Endodermal cell (in vitro differentiated cells): ENCODE data around the gene NIPBL. TPM values are rescaled to one million over a fixed set of nuclear protein-coding genes. Genes with fewer than 3 reads are reported as not detected.

ENCODE experiments used
- DNase-seq: peaks from one replicate; pipeline ENCODE4 v3.0.0-alpha.2; 2017
- H3K27ac ChIP-seq: 2 replicates; pipeline ENCODE4 v1.5.1; 2013; ENCODE audit warnings: mild to moderate bottlenecking, low read depth, low read length, moderate library complexity
- H3K27me3 ChIP-seq: 2 replicates; pipeline ENCODE4 v1.6.1; 2013; ENCODE audit warnings: mild to moderate bottlenecking, low read length, moderate library complexity; ENCODE audit not compliant: insufficient read depth, control insufficient read depth, poor library complexity, severe bottlenecking
- H3K36me3 ChIP-seq: 2 replicates; pipeline ENCODE4 v1.7.0; 2013; ENCODE audit warnings: mild to moderate bottlenecking, low read length, moderate library complexity; ENCODE audit not compliant: control insufficient read depth, insufficient read depth
- H3K4me1 ChIP-seq: one replicate; pipeline ENCODE4 v1.7.0; 2013; ENCODE audit warnings: low read length; ENCODE audit not compliant: control insufficient read depth, insufficient read depth
- H3K4me3 ChIP-seq: 2 replicates; pipeline ENCODE4 v1.5.1; 2013; ENCODE audit warnings: mild to moderate bottlenecking, low read length, moderate library complexity
- H3K9ac ChIP-seq: 2 replicates; pipeline ENCODE4 v1.6.1; 2013; ENCODE audit warnings: mild to moderate bottlenecking, low read length, moderate library complexity; ENCODE audit not compliant: poor library complexity, severe bottlenecking; ENCODE audit errors: extremely low read depth
- H3K9me3 ChIP-seq: 2 replicates; pipeline ENCODE4 v1.6.1; 2013; ENCODE audit warnings: mild to moderate bottlenecking, low read length, moderate library complexity; ENCODE audit not compliant: control insufficient read depth
- H3K27ac Mint-ChIP-seq: 2 replicates; pipeline ENCODE4 v1.8.0; 2020; ENCODE audit warnings: mixed read lengths
- H3K27me3 Mint-ChIP-seq: 2 replicates; pipeline ENCODE4 v1.8.0; 2021; ENCODE audit warnings: mild to moderate bottlenecking, mixed read lengths; ENCODE audit not compliant: insufficient read depth
- H3K36me3 Mint-ChIP-seq: 2 replicates; pipeline ENCODE4 v1.8.0; 2020; ENCODE audit warnings: low read depth, mixed read lengths
- H3K4me1 Mint-ChIP-seq: 2 replicates; pipeline ENCODE4 v1.8.0; 2020; ENCODE audit warnings: mixed read lengths
- H3K4me3 Mint-ChIP-seq: 2 replicates; pipeline ENCODE4 v1.8.0; 2020; ENCODE audit warnings: mild to moderate bottlenecking, moderate library complexity, mixed read lengths
- H3K9me3 Mint-ChIP-seq: 2 replicates; pipeline ENCODE4 v1.8.0; 2020; ENCODE audit warnings: mild to moderate bottlenecking, mixed read lengths
- WGBS, 2 experiments: methylation state at CpG; one replicate each; pipeline versions ENCODE4 v1.1.5 to v1.1.7; 2013; ENCODE audit warnings: missing lambda C conversion rate in 2 of 2, mixed read lengths in 1 of 2; ENCODE audit not compliant: insufficient coverage in 1 of 2, insufficient read length in 1 of 2; 5-methylcytosine and 5-hydroxymethylcytosine counted together
- total RNA-seq, 2 donors: library from RNA; stranded (reverse); fragmentation: NEBNext Ultra II Directional in 1 of 2; extraction: Animal tissue kit (Norgen Biotek cat#: 25700) in 1 of 2; gene quantifications; 2 replicates in 1 of 2; 3 replicates in 1 of 2; pipeline ENCODE4 v1.2.1, GENCODE V29; 2021
- TF ChIP-seq, protein P1 (sequence below): fragments of 200-600 bp; sonication (generic); conservative IDR thresholded peaks from 2 replicates; pipeline ENCODE4 v1.5.0; 2021; ENCODE audit warnings: antibody characterized with exemption, mild to moderate bottlenecking

Gene NIPBL
- total RNA-seq, 2 donors from 2014 or later, result 63.3 to 65.8 TPM

DNA sequence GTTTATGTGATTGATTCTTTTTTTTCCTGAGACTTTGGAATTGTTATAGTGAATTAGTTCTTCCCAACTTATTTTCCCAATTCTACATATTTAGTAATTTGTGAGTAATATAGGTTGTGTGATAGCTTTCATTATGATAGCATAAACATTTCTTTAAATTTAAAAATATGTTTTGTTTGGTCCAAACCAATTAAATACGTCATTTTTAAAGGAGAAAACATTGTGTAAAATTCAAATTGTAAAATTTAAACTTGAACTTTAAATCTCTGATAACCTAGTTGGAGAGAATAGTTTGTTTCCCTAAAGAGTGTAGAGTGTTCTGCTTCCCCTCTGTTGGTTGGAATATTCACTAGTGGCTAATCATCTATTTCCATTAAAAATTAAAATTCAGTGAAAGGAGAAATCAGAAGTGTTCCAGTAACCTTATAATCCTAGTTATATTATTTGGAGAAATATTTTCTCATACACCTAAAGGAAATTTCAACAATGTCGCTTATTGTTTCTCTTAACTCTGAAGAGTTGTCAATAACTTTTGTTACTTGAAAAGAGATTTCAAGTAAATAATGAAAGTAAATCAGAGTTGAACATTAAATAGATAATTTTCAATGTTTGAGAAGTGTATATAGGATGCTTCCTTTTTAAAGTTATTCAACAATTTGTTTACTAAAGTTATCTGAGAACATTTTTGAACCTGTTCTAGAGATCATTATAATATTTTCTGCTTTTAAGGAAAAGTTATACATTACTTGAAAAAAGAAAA lies 2.9 kb downstream of the NIPBL start:
- Histone ChIP-seq H3K4me3 (peak overlapping the region; percentile 95), H3K27me3 (no peaks in the 10 kb centered on the region), H3K9ac (peak overlapping the region; percentile 91), H3K4me1 (peaks cover 2% of the 10 kb centered on the region), H3K9me3 (no peaks in the 10 kb centered on the region), H3K36me3 (peaks cover 4% of the 10 kb centered on the region), H3K27ac (peak overlapping the region; percentile 1)
- H3K4me3 Mint-ChIP-seq, result peak overlapping the region; percentile 82
- DNase-seq, result no peak
- TF ChIP-seq, protein P1, sequence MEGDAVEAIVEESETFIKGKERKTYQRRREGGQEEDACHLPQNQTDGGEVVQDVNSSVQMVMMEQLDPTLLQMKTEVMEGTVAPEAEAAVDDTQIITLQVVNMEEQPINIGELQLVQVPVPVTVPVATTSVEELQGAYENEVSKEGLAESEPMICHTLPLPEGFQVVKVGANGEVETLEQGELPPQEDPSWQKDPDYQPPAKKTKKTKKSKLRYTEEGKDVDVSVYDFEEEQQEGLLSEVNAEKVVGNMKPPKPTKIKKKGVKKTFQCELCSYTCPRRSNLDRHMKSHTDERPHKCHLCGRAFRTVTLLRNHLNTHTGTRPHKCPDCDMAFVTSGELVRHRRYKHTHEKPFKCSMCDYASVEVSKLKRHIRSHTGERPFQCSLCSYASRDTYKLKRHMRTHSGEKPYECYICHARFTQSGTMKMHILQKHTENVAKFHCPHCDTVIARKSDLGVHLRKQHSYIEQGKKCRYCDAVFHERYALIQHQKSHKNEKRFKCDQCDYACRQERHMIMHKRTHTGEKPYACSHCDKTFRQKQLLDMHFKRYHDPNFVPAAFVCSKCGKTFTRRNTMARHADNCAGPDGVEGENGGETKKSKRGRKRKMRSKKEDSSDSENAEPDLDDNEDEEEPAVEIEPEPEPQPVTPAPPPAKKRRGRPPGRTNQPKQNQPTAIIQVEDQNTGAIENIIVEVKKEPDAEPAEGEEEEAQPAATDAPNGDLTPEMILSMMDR, result no peak
- H3K27ac Mint-ChIP-seq, result no peak overlapping the region
- peaks cover 26% of the 10 kb centered on the region for H3K4me1 Mint-ChIP-seq
- no peaks in the 10 kb centered on the region for H3K27me3 Mint-ChIP-seq
- no peaks in the 10 kb centered on the region for H3K9me3 Mint-ChIP-seq
- no peaks in the 10 kb centered on the region for H3K36me3 Mint-ChIP-seq
- 65% methylated on average over 2 of the region's 2 CpGs; no CpG with 5 or more reads in 1 of the 2 experiments for WGBS, 2 experiments

DNA sequence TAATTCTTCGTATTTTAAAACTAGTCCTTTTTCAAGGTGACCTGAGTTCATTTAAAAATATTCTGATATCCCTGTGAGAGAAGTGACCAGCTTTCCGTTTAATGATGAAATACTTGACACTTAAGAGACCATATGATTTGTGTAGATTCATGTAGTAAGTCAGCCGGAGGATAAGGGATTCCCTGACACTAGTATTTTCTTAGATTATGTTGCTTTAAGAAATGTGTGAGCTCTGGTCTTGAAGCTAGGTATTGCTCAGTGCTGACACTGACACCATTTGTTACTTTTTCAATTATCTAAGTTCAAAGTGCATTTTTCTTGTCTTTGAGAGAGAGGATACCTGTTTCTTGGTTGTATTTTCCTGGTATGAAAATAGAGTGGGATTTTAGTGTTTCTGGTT lies 4.2 kb downstream of the NIPBL start:
- Histone ChIP-seq H3K9ac (no peak overlapping the region), H3K9me3 (no peaks in the 10 kb centered on the region), H3K4me3 (peak overlapping the region; percentile 95), H3K4me1 (peaks cover 4% of the 10 kb centered on the region), H3K27me3 (no peaks in the 10 kb centered on the region), H3K36me3 (peaks cover 11% of the 10 kb centered on the region), H3K27ac (no peak overlapping the region)
- Mint-ChIP-seq H3K27me3 (no peaks in the 10 kb centered on the region), H3K36me3 (peaks cover 8% of the 10 kb centered on the region), H3K4me3 (no peak overlapping the region), H3K27ac (peak overlapping the region; percentile 9), H3K9me3 (no peaks in the 10 kb centered on the region), H3K4me1 (peaks cover 22% of the 10 kb centered on the region)
- no peak for DNase-seq
- TF ChIP-seq, protein P1, result no peak
- WGBS, 2 experiments, result 65 to 83% methylated on average over 2 to 3 of the region's 3 CpGs

DNA sequence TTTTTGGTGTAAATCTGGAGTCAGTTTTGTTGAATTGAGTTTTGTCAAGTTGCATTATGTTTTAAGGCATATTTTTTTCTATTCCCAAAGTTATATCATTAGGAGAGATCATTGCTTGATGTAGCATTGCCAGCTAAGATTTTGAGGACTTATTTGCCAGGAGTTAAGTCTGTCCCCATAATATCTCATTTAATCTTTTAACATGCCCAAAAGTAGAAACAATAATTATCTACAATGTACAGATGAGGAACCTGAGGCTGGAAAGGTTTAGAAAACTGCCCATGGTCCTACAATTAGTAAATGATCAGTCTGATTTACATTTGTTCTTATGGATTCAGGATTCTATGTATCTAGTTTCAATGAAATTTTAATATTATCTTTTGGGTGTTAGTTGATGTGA lies 4.7 kb downstream of the NIPBL start:
- Mint-ChIP-seq H3K27me3 (no peaks in the 10 kb centered on the region), H3K4me1 (peaks cover 22% of the 10 kb centered on the region), H3K36me3 (peaks cover 11% of the 10 kb centered on the region), H3K9me3 (no peaks in the 10 kb centered on the region), H3K27ac (no peak overlapping the region), H3K4me3 (no peak overlapping the region)
- Histone ChIP-seq H3K9me3 (no peaks in the 10 kb centered on the region), H3K27ac (no peak overlapping the region), H3K36me3 (peaks cover 14% of the 10 kb centered on the region), H3K4me1 (peaks cover 4% of the 10 kb centered on the region), H3K27me3 (no peaks in the 10 kb centered on the region), H3K4me3 (peak overlapping the region; percentile 95), H3K9ac (no peak overlapping the region)
- TF ChIP-seq, protein P1, result no peak
- DNase-seq, result no peak
